Neural cell (in vitro differentiated cells): ENCODE data around the gene SLC25A18. TPM values are rescaled to one million over a fixed set of nuclear protein-coding genes. Genes with fewer than 3 reads are reported as not detected.

Experiments used
- H2AFZ ChIP-seq: fragments of 200-600, 300-800 bp; sonication (generic), shearing (Covaris generic); 2 replicates; pipeline ENCODE4 v1.6.0; 2014; ENCODE audit warnings: low read depth, mild to moderate bottlenecking, antibody characterized with exemption, low read length, moderate library complexity
- H3F3A ChIP-seq: fragments of 200-600 bp; shearing (Covaris generic); 2 replicates; pipeline ENCODE4 v1.6.1; 2016; ENCODE audit warnings: mild to moderate bottlenecking, moderate library complexity, mixed read lengths, antibody characterized with exemption, low read length; ENCODE audit not compliant: insufficient read depth, poor library complexity, severe bottlenecking
- H3K27ac ChIP-seq: fragments of 200-600, 300-800 bp; sonication (generic), shearing (Covaris generic); 2 replicates; pipeline ENCODE4 v1.5.1; 2014; ENCODE audit warnings: mild to moderate bottlenecking, low read length, moderate library complexity
- H3K27me3 ChIP-seq: fragments of 300-800, 200-600 bp; sonication (generic), shearing (Covaris generic); 2 replicates; pipeline ENCODE4 v1.6.0; 2014; ENCODE audit warnings: mild to moderate bottlenecking, low read depth, low read length, moderate library complexity; ENCODE audit not compliant: insufficient read depth
- H3K36me3 ChIP-seq: fragments of 300-800, 200-600 bp; sonication (generic), shearing (Covaris generic); 2 replicates; pipeline ENCODE4 v1.5.1; 2014; ENCODE audit warnings: mild to moderate bottlenecking, antibody characterized with exemption, low read length, moderate library complexity; ENCODE audit not compliant: insufficient read depth
- H3K4me2 ChIP-seq: fragments of 300-800, 200-600 bp; sonication (generic), shearing (Covaris generic); 2 replicates; pipeline ENCODE4 v1.6.0; 2014; ENCODE audit warnings: mild to moderate bottlenecking, low read length
- H3K4me3 ChIP-seq: fragments of 300-800, 200-600 bp; sonication (generic), shearing (Covaris generic); 2 replicates; pipeline ENCODE4 v1.5.1; 2014; ENCODE audit warnings: mild to moderate bottlenecking, low read length, moderate library complexity
- H3K79me2 ChIP-seq: fragments of 200-600 bp; shearing (Covaris generic); replicated peaks from 2 replicates; pipeline ENCODE4 v1.6.0; 2014; ENCODE audit warnings: mild to moderate bottlenecking, low read length, moderate library complexity; ENCODE audit not compliant: insufficient read depth
- H3K9ac ChIP-seq: fragments of 300-800, 200-600 bp; sonication (generic), shearing (Covaris generic); 2 replicates; pipeline ENCODE4 v1.6.1; 2016; ENCODE audit warnings: mild to moderate bottlenecking, low read length, mixed read lengths
- H3K9me2 ChIP-seq: fragments of 200-600 bp; shearing (Covaris generic); 2 replicates; pipeline ENCODE4 v1.6.1; 2016; ENCODE audit warnings: mild to moderate bottlenecking, low read length, mixed read lengths; ENCODE audit not compliant: insufficient read depth
- H3K9me3 ChIP-seq: fragments of 200-600, 300-800 bp; sonication (generic), shearing (Covaris generic); 2 replicates; pipeline ENCODE4 v1.6.1; 2016; ENCODE audit warnings: mild to moderate bottlenecking, mixed run types, low read length, moderate library complexity, mixed read lengths
- H4K20me1 ChIP-seq: fragments of 200-600 bp; shearing (Covaris generic); 2 replicates; pipeline ENCODE4 v1.6.1; 2016; ENCODE audit warnings: mild to moderate bottlenecking, mixed run types; ENCODE audit not compliant: insufficient read depth
- EP300 ChIP-seq: fragments of 450-650 bp; conservative IDR thresholded peaks from 2 replicates; pipeline ENCODE4 v1.6.1; 2014; ENCODE audit warnings: antibody characterized with exemption, mild to moderate bottlenecking, moderate library complexity; ENCODE audit not compliant: poor library complexity, severe bottlenecking
- EZH2 ChIP-seq: fragments of 200-600, 300-800 bp; shearing (Covaris generic), sonication (generic); IDR thresholded peaks from 2 replicates; pipeline ENCODE4 v1.6.1; 2014; ENCODE audit warnings: antibody characterized with exemption, low read length, borderline replicate concordance, mild to moderate bottlenecking; ENCODE audit not compliant: insufficient read depth, poor library complexity, severe bottlenecking
- MXI1 ChIP-seq: fragments of 450-650 bp; conservative IDR thresholded peaks from 2 replicates; pipeline ENCODE4 v1.6.1; 2014; ENCODE audit warnings: antibody characterized with exemption, mild to moderate bottlenecking; ENCODE audit not compliant: poor library complexity, severe bottlenecking
- POLR2AphosphoS5 ChIP-seq: IDR thresholded peaks from 2 replicates; pipeline ENCODE4 v1.6.1; 2012
- RAD21 ChIP-seq: fragments of 450-650 bp; conservative IDR thresholded peaks from 2 replicates; pipeline ENCODE4 v1.6.1; 2014; ENCODE audit warnings: antibody characterized with exemption, mild to moderate bottlenecking, moderate library complexity
- SMC3 ChIP-seq: fragments of 450-650 bp; conservative IDR thresholded peaks from 2 replicates; pipeline ENCODE4 v1.6.1; 2014; ENCODE audit warnings: antibody characterized with exemption, mild to moderate bottlenecking, moderate library complexity; ENCODE audit not compliant: poor library complexity
- TAF1 ChIP-seq: IDR thresholded peaks from 2 replicates; pipeline ENCODE4 v1.6.1; 2012; ENCODE audit warnings: low read depth
- polyA plus RNA-seq: library from polyadenylated mRNA; depleted of rRNA; stranded (reverse); fragments of >200 nt; gene quantifications from 2 replicates; pipeline ENCODE4 v1.2.3, GENCODE V29; 2014
- TF ChIP-seq, protein P1 (sequence below): fragments of 450-650 bp; IDR thresholded peaks from 2 replicates; pipeline ENCODE4 v1.5.1; 2014; ENCODE audit warnings: antibody characterized with exemption, mild to moderate bottlenecking, moderate library complexity; ENCODE audit not compliant: poor library complexity, severe bottlenecking
- TF ChIP-seq, protein P2 (sequence below): IDR thresholded peaks from 2 replicates; pipeline ENCODE4 v1.6.1; 2012; ENCODE audit warnings: borderline replicate concordance

Gene SLC25A18
- polyA plus RNA-seq, 1 donor from 2014 or later: 0.28 TPM

DNA sequence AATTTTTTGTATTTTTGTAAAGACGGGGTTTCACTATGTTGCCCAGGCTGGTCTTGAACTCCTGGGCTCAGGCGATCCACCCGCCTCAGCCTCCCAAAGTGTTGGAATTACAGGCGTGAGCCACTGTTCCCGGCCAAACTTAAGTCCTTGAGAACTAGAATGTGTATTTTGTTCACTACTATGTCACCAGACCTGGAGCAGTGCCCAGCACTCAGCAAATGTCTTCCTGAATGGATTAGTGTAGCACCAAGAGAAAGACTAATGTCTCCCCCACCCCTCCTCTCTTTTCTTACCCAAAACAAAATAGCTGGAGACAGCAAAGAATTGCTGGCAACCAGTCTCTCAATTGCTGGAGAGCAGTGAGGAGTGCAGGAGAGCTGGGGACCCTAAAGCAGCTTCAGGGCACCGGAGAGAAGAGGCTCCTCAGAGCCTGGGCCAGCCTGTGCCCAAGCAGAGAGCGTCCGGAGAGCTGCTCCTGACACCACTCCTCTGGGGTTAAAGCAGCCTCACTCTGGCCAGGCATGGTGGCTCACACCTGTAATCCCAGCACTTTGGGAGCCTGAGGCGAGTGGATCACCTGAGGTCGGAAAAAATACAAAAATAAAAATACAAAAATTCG lies 14.9 kb downstream of the SLC25A18 start:
- Histone ChIP-seq H3K9me2 (no peaks in the 10 kb centered on the region), H3K9me3 (no peaks in the 10 kb centered on the region), H3K27me3 (no peaks in the 10 kb centered on the region), H2AFZ (no peak overlapping the region), H4K20me1 (no peaks in the 10 kb centered on the region), H3K4me2 (no peak overlapping the region), H3K36me3 (no peaks in the 10 kb centered on the region), H3K4me3 (no peak overlapping the region), H3K27ac (no peak overlapping the region), H3K79me2 (no peaks in the 10 kb centered on the region), H3F3A (no peaks in the 10 kb centered on the region), H3K9ac (no peak overlapping the region)
- TF ChIP-seq RAD21 (no peak), POLR2AphosphoS5 (no peak), EP300 (no peak), TAF1 (no peak)
- TF ChIP-seq, protein P1, sequence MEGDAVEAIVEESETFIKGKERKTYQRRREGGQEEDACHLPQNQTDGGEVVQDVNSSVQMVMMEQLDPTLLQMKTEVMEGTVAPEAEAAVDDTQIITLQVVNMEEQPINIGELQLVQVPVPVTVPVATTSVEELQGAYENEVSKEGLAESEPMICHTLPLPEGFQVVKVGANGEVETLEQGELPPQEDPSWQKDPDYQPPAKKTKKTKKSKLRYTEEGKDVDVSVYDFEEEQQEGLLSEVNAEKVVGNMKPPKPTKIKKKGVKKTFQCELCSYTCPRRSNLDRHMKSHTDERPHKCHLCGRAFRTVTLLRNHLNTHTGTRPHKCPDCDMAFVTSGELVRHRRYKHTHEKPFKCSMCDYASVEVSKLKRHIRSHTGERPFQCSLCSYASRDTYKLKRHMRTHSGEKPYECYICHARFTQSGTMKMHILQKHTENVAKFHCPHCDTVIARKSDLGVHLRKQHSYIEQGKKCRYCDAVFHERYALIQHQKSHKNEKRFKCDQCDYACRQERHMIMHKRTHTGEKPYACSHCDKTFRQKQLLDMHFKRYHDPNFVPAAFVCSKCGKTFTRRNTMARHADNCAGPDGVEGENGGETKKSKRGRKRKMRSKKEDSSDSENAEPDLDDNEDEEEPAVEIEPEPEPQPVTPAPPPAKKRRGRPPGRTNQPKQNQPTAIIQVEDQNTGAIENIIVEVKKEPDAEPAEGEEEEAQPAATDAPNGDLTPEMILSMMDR: no peak
- TF ChIP-seq, protein P2, sequence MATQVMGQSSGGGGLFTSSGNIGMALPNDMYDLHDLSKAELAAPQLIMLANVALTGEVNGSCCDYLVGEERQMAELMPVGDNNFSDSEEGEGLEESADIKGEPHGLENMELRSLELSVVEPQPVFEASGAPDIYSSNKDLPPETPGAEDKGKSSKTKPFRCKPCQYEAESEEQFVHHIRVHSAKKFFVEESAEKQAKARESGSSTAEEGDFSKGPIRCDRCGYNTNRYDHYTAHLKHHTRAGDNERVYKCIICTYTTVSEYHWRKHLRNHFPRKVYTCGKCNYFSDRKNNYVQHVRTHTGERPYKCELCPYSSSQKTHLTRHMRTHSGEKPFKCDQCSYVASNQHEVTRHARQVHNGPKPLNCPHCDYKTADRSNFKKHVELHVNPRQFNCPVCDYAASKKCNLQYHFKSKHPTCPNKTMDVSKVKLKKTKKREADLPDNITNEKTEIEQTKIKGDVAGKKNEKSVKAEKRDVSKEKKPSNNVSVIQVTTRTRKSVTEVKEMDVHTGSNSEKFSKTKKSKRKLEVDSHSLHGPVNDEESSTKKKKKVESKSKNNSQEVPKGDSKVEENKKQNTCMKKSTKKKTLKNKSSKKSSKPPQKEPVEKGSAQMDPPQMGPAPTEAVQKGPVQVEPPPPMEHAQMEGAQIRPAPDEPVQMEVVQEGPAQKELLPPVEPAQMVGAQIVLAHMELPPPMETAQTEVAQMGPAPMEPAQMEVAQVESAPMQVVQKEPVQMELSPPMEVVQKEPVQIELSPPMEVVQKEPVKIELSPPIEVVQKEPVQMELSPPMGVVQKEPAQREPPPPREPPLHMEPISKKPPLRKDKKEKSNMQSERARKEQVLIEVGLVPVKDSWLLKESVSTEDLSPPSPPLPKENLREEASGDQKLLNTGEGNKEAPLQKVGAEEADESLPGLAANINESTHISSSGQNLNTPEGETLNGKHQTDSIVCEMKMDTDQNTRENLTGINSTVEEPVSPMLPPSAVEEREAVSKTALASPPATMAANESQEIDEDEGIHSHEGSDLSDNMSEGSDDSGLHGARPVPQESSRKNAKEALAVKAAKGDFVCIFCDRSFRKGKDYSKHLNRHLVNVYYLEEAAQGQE: no peak

DNA sequence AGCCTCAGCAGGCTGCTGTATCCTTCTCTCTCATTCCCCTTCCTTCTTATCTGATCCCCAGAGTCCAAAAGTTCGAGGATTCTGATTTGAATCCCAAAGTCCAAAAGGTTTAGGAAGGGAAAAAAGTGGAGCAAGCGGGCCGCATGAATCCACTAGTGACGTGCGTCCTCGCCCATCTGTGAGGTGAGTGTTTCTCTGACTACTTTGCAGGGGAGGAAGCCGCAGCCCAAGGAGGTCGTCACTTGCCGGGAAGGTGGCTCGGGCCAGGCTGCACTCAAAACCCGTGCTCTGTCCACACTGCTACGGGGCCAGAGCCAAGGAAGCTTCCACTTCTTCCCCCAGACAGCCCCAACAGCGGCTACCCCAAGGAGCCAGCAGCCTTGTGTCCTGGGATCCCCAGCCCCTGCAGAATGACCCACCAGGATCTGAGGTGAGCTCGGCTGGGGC lies 16.3 kb downstream of the SLC25A18 start:
- Histone ChIP-seq H3K36me3 (no peaks in the 10 kb centered on the region), H3K9me2 (no peaks in the 10 kb centered on the region), H3K27ac (no peak overlapping the region), H3K4me2 (no peak overlapping the region), H3K4me3 (no peak overlapping the region), H3K27me3 (no peaks in the 10 kb centered on the region), H3K9me3 (no peaks in the 10 kb centered on the region), H3K9ac (no peak overlapping the region), H3F3A (no peaks in the 10 kb centered on the region), H3K79me2 (no peaks in the 10 kb centered on the region), H4K20me1 (no peaks in the 10 kb centered on the region), H2AFZ (no peak overlapping the region)
- TF ChIP-seq TAF1 (no peak), EZH2 (no peak), MXI1 (no peak), SMC3 (no peak), POLR2AphosphoS5 (no peak), RAD21 (no peak), EP300 (no peak)
- TF ChIP-seq, protein P2: no peak
- TF ChIP-seq, protein P1: no peak
